GM21360 (cell line): ENCODE data around the gene SRSF10.
"Not testable (repeated sequence)": the region's sequence is repeated elsewhere in the genome, so short reads cannot be mapped to it uniquely, and the experiment has no call there.

Source experiments
- ATAC-seq: cut with Tn5 transposase; IDR thresholded peaks from one replicate; pipeline ENCODE4 v1.9.1; 2021; ENCODE audit warnings: mild to moderate bottlenecking, moderate library complexity; ENCODE audit not compliant: unreplicated experiment

Gene SRSF10

GRCh38 chr1:23979881-23980727 lies at the start of gene SRSF10:
Gene SRSF10 (minus strand): TSS chr1:23980327. CDS start chr1:23980255, 72 bp downstream.
- ATAC-seq, result peak; percentile 81

DNA sequence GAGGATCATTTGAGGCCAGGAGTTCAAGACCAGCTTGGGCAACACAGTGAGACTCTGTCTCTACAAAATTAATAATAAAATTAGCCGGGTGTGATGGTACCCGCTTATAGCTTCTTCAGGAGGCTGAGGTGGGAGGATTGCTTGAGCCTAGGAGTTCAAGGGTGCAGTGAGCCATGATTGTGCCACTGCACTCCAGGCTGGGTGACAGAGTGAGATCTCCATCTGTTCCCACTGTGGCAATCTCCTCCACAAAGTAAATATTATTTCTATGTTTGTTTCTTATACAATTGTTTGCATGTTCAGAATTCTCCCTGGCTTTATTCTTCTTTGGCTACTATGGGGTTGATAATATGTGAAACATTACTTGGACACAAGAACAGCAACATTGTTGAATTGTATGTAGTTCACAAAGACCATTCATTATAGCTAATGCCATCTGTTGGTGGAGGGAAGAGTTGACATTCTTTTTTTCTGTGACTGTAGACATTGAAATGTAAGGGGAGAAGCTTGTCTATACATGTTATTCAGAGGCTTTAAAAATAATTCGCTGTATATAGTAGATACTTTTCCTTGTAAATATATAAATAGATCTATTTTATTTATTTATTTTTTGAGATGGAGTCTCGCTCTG lies 47.8 kb upstream of the SRSF10 start:
- no peak for ATAC-seq

GRCh38 chr1:24022581-24023361 lies 42.6 kb upstream of the SRSF10 start:
- ATAC-seq, result no peak

GRCh38 chr1:24021403-24022266 lies 41.5 kb upstream of the SRSF10 start:
- ATAC-seq, result no peak

GRCh38 chr1:24020470-24020869 lies 40.3 kb upstream of the SRSF10 start:
- ATAC-seq, result no peak

- no peak for ATAC-seq
These were observed 39.9 kb upstream of the SRSF10 start for GRCh38 chr1:24020025-24020424.

- no peak for ATAC-seq
These were observed 38.8 kb upstream of the SRSF10 start for GRCh38 chr1:24018611-24019580.

- ATAC-seq, result no peak
These were observed 35.4 kb upstream of the SRSF10 start for GRCh38 chr1:24015221-24016210.

DNA sequence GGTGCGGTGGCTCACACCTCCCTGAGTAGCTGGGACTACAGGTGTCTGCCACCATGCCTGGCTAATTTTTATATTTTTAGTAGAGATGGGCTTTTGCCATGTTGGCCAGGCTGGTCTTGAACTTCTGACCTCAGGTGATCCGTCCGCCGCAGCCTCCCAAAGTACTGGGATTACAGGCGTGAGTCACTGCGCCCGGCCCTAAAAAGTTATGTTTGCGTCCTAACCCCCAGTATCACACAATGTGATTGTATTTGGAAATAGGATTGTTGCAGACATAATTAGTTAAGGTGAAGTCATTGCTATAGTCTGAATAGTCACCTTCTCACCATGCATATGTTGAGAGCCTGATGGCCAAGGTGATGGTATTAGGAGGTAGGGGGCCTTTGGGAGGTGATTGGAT lies 32.8 kb upstream of the SRSF10 start:
- not testable (repeated sequence) for ATAC-seq

GRCh38 chr1:24010650-24011049 lies 30.5 kb upstream of the SRSF10 start:
- no peak for ATAC-seq

- ATAC-seq, result no peak
These were observed 29.3 kb upstream of the SRSF10 start for GRCh38 chr1:24009406-24009805.

- ATAC-seq, result not testable (repeated sequence)
These were observed 28.6 kb upstream of the SRSF10 start for GRCh38 chr1:24008574-24009184.

- ATAC-seq, result no peak
These were observed 27.0 kb upstream of the SRSF10 start for GRCh38 chr1:24007079-24007478.

DNA sequence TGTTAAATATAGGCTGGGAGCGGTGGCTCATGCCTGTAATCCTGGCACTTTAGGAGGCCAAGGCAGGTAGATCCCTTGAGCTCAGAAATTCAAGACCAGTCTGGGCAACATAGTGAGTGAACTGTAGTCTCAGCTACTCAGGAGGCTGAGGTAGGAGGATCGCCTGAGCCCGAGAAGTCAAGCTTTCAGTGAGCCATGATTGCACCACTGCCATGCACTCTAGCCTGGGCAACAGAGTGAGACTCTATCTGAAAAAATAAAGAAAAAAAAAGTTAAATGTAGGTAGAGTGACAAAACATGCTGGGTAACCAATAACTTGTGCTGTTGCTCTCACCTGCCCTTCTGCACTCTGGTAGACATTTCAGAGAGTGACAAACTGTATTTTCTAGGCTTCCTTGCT lies 25.0 kb upstream of the SRSF10 start:
- ATAC-seq, result no peak

- no peak for ATAC-seq
These were observed 24.0 kb upstream of the SRSF10 start for GRCh38 chr1:24004132-24004531.

DNA sequence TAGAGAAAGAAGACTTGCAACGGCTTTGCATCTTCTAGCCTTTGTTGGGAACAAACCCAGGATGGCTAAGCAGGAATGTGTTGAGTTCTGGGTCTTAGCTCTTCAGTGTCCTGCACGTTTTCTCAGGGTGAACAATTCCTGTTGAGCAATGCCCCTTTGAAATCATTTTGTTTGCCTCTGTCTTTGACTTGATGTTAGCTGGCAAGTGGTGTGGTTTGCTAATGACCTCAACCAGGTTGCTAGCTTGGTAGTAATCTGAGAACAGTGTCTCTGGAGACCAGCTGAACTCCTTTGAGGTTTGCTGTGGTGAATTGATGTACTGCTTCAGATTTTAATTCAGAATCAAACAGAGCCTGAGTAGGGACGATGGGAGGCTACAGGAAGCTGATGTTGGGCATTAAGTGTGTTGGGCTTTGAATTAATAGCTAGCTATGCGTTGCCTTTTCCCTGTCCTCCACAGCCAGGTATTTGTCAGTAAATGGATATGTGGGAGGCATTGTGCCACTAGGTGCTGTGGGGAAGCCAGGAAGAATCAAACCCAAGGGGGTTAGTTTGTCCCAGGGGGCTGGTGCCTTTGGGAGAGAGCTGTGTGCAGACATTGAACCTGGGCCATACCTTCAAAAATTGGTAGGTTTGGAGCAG lies 23.3 kb upstream of the SRSF10 start:
- ATAC-seq, result no peak

- ATAC-seq, result no peak
These were observed 22.6 kb upstream of the SRSF10 start for GRCh38 chr1:24002695-24003094.
